Common myeloid progenitor, CD34-positive (primary cell): ENCODE measurements around the gene CEBPG.

Experiments
- CTCF ChIA-PET: fragments of 350-600 bp; sonication (Branson Sonifier 250); formaldehyde crosslinking; loops from one replicate; lab custom pipeline; 2021; ENCODE audit warnings: antibody characterized with exemption; lab: Charles Lee
- POLR2A ChIA-PET: fragments of 350-600 bp; sonication (Branson Sonifier 250); formaldehyde crosslinking; loops from one replicate; lab custom pipeline; 2021; ENCODE audit warnings: antibody characterized with exemption; lab: Charles Lee
- DNase-seq, 3 donors: peaks; one replicate each; pipeline versions ENCODE4 v3.0.0 to v3.0.0-alpha.2; 2013
- H3K27ac ChIP-seq, 2 experiments: 1 replicate in 1 of 2; 2 replicates in 1 of 2; pipeline ENCODE4 v1.7.0; 2013; ENCODE audit warnings: inconsistent platforms in 2 of 2, low read length in 2 of 2, mild to moderate bottlenecking in 2 of 2, low read depth in 1 of 2, moderate library complexity in 1 of 2; ENCODE audit not compliant: severe bottlenecking in 2 of 2, insufficient read depth in 1 of 2, poor library complexity in 1 of 2
- H3K27me3 ChIP-seq, 5 experiments: replicated peaks in 2 of 5; 1 replicate in 3 of 5; 2 replicates in 2 of 5; pipeline versions ENCODE4 v1.6.1 to v1.7.0; 2013; ENCODE audit warnings: low read length in 4 of 5, mild to moderate bottlenecking in 2 of 5, moderate library complexity in 2 of 5, inconsistent platforms in 1 of 5; ENCODE audit not compliant: insufficient read depth in 5 of 5, control insufficient read depth in 4 of 5
- H3K36me3 ChIP-seq, 4 experiments: 1 replicate in 2 of 4; 2 replicates in 2 of 4; pipeline versions ENCODE4 v1.6.1 to v1.7.0; 2013; ENCODE audit warnings: low read length in 3 of 4, control low read depth in 1 of 4, mild to moderate bottlenecking in 1 of 4; ENCODE audit not compliant: control insufficient read depth in 4 of 4, insufficient read depth in 4 of 4
- H3K4me1 ChIP-seq, 4 experiments: 1 replicate in 3 of 4; 2 replicates in 1 of 4; pipeline versions ENCODE4 v1.6.1 to v1.7.1; 2013; ENCODE audit warnings: low read length in 3 of 4, mild to moderate bottlenecking in 3 of 4, control low read depth in 1 of 4, inconsistent platforms in 1 of 4, moderate library complexity in 1 of 4; ENCODE audit not compliant: control insufficient read depth in 4 of 4, insufficient read depth in 4 of 4; ENCODE audit errors: control extremely low read depth in 1 of 4
- H3K4me3 ChIP-seq, 7 experiments: 1 replicate in 4 of 7; 2 replicates in 3 of 7; pipeline versions ENCODE4 v1.5.1 to v1.7.0; 2013; ENCODE audit warnings: mild to moderate bottlenecking in 7 of 7, low read length in 6 of 7, moderate library complexity in 6 of 7, inconsistent platforms in 2 of 7, low read depth in 2 of 7, control low read depth in 1 of 7; ENCODE audit not compliant: insufficient read depth in 4 of 7, control insufficient read depth in 1 of 7; ENCODE audit errors: extremely low read depth in 1 of 7
- H3K9me3 ChIP-seq, 5 experiments: 1 replicate in 4 of 5; 2 replicates in 1 of 5; pipeline versions ENCODE4 v1.6.1 to v1.7.1; 2013; ENCODE audit warnings: low read length in 4 of 5, mild to moderate bottlenecking in 2 of 5, inconsistent platforms in 1 of 5, low read depth in 1 of 5, moderate library complexity in 1 of 5; ENCODE audit not compliant: control insufficient read depth in 4 of 5, insufficient read depth in 2 of 5; ENCODE audit errors: control extremely low read depth in 1 of 5
- WGBS: methylation state at CpG from one replicate; pipeline ENCODE4 v1.1.5; 2013; ENCODE audit not compliant: insufficient coverage; 5-methylcytosine and 5-hydroxymethylcytosine counted together

CEBPG gene

DNA sequence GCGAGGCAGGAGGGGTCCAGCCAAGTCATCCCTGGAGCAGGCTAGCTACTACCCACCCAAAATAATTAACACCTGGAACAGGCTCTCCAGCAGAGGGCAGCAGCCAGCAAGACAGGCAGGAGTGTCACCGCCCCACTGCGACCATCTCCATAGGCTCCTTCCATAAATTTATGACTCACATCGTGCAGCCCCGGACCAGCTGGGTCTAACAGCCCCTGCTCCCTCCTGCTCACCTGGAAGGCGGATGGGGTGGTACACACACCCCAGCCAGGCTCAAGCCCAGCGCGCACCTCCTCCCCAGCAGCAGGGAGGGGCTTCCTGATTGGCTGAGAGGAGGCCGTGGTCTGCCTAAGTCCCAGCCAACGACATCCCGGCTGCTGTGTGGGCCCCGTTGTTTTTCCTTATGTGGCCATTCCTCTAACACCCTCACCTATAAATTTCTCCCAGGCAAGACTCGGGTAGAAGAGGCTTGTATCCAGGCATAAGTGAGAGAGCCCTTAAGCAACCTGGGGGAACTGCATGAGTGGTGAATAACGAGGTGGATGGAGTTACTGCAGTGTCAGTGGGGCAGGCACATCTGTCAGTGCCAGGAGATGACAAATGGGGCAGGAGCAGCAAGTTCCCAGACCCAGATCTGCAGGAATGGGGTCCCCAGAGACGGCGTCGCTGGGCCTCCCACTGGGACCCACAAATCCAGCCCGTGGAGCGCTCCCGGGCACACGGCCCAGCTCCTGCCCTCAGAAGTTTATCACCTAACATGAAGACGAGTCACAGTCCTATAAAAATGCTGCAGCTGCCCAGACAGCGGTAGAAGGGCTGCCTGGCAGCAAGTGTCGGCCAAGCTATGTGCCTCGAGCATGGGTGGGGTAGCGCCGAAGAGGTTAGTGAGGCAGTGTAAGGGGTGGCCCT lies 43.1 kb downstream of the CEBPG start:
- H3K4me3 ChIP-seq = peak overlapping the region in 3 of 7 experiments; percentile 33 to 68 (median 46)
- H3K36me3 ChIP-seq = no peaks in the 10 kb centered on the region
- DNase-seq = peak; percentile 73 to 90 (median 88)
- H3K27me3 ChIP-seq = no peaks in the 10 kb centered on the region
- H3K27ac ChIP-seq = no peak overlapping the region
- WGBS = 67% methylated on average over 19 of the region's 27 CpGs
- ChIA-PET CTCF (interaction anchor here (0.6 to 3.5 kb wide), 19 partner anchors 10 to 680 kb away, joined by 3 to 19 read pairs (median 4); no protein-coding TSS in a partner anchor), POLR2A (no interaction called here)
- no peaks in the 10 kb centered on the region for H3K9me3 ChIP-seq
- peaks cover 0 to 5% (median 4%) of the 10 kb centered on the region in 4 experiments for H3K4me1 ChIP-seq

DNA sequence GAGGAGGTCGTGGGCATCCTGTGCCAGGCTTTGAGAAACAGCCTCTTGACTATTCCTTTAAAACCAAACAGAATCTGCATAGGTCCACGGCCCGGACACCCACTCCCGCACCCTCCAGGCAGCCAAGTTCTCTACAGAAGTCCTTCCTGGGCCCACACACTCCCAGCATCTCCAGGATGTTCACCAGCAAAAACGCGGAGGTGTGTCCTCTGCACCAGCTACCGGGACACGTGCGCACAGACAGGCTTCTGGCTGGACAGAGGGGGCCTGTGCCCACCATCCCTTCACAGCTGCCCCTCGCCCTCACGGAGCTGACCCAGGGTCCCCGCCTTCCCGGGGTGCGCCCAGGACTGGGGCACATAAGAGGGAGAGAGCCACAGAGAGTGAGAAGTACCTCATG lies 44.2 kb downstream of the CEBPG start:
- Histone ChIP-seq H3K4me3 (no peak overlapping the region), H3K27me3 (no peaks in the 10 kb centered on the region), H3K4me1 (peaks cover 0 to 5% (median 4%) of the 10 kb centered on the region in 4 experiments), H3K36me3 (no peaks in the 10 kb centered on the region), H3K27ac (no peak overlapping the region), H3K9me3 (no peaks in the 10 kb centered on the region)
- DNase-seq = no peak
- WGBS = 98% methylated on average over 9 of the region's 14 CpGs
- ChIA-PET POLR2A (no interaction called here), CTCF (interaction anchor here (0.8 to 3.5 kb wide), 9 partner anchors 8 to 489 kb away, joined by 3 to 19 read pairs (median 4); no protein-coding TSS in a partner anchor)

DNA sequence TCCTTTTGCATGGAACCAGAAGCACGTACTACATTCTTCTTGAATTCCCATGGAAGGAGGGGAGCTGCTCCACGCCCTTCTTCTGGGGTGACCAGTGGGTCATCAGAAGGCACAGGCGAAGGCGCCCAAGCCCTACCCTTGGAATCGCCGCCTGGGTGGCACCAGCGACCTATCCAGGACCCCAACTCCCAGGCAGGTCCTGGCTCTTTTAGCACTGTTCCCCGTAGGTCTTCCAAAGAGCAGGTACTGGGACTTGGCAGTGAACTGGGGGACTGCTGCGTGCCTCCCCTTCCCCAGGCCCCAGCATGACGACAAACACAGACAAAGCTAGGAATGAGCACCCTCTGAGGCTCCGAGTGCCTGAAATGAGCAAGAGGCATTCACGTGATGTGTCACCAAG lies 45.0 kb downstream of the CEBPG start:
- H3K9me3 ChIP-seq = no peaks in the 10 kb centered on the region
- no peaks in the 10 kb centered on the region for H3K27me3 ChIP-seq
- ChIA-PET POLR2A (no interaction called here), CTCF (interaction anchor here (1.5 to 3.5 kb wide), 2 partner anchors 9 to 352 kb away, joined by 4 to 19 read pairs; no protein-coding TSS in a partner anchor)
- H3K36me3 ChIP-seq = no peaks in the 10 kb centered on the region
- peaks cover 0 to 5% (median 4%) of the 10 kb centered on the region in 4 experiments for H3K4me1 ChIP-seq
- H3K27ac ChIP-seq = no peak overlapping the region
- no peak overlapping the region for H3K4me3 ChIP-seq
- no peak for DNase-seq
- WGBS = 98% methylated on average over 9 of the region's 12 CpGs

DNA sequence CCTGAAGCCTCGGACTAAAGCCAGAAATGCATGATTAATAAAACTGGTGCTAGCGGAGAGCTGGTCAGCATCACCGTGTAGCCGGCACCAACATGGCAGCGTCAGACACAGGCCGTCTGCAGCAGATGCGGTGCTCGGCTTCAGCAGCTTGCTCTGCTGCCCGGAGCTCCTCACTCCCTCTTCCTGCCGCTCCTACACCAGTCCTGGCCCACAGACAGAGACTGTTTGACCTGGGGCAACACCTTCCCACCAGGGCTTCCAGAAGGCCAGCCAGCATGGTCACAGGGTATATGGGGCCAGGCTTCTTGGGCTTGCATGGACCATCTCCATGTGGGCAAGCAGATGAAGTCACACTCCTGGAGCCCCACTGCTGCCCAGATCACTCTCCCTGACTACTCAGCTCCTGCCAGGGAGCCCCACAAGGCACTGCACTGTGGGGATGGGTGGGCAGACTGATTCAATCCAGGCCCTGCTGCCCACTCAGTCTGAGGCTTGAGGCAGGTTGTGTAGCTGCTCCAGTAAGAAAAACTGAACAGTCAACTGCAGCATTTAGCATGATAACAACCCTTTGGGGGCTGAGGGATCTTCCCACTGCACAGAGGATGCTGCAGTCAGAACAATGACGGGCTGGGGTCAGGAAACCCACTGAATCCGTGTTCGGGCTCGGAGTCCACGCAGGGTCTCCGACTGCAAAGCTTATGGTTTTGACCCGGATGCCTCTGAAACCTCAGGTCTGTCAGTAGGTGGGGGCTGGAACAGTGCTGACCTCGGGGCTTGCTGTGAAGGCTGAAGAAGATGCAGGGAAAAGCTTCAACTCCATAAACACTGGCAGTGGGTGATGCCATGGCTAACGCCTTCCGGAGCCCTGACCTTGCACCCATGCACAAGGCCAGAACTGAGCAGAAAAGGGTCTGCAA lies 45.6 kb downstream of the CEBPG start:
- Histone ChIP-seq H3K27me3 (no peaks in the 10 kb centered on the region), H3K27ac (no peak overlapping the region), H3K4me1 (peaks cover 0 to 5% (median 4%) of the 10 kb centered on the region in 4 experiments), H3K4me3 (no peak overlapping the region), H3K9me3 (no peaks in the 10 kb centered on the region), H3K36me3 (no peaks in the 10 kb centered on the region)
- ChIA-PET POLR2A (no interaction called here), CTCF (interaction anchor here (1.0 to 1.6 kb wide), 4 partner anchors 9 to 351 kb away, joined by 3 to 5 read pairs (median 4); no protein-coding TSS in a partner anchor)
- no peak for DNase-seq
- 97% methylated on average over 20 of the region's 20 CpGs for WGBS

DNA sequence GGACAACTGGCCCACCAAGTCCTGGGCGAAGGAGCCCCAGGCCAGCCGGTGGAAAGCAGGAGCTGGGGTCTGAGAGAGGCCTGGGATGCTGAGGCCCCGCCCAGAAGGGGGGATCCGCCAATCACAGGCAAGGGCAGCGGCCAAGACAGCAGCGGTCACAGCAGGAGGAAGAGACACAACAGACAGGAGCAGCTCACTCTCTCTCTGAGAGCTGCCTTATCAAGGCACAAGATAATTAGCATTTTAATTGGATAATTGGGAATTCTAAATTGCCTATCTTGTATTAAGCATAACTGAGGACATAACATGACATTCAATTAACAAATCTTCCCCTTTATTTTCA lies 46.2 kb downstream of the CEBPG start:
- Histone ChIP-seq H3K9me3 (no peaks in the 10 kb centered on the region), H3K36me3 (no peaks in the 10 kb centered on the region), H3K27me3 (no peaks in the 10 kb centered on the region), H3K4me3 (no peak overlapping the region), H3K4me1 (peaks cover 0 to 5% (median 4%) of the 10 kb centered on the region in 4 experiments), H3K27ac (no peak overlapping the region)
- POLR2A ChIA-PET = no interaction called here
- DNase-seq = no peak
- CTCF ChIA-PET = interaction anchor here (1.0 to 1.6 kb wide), 3 partner anchors 11 to 351 kb away, joined by 3 to 5 read pairs (median 3); no protein-coding TSS in a partner anchor
- 90% methylated on average over 6 of the region's 6 CpGs for WGBS

DNA sequence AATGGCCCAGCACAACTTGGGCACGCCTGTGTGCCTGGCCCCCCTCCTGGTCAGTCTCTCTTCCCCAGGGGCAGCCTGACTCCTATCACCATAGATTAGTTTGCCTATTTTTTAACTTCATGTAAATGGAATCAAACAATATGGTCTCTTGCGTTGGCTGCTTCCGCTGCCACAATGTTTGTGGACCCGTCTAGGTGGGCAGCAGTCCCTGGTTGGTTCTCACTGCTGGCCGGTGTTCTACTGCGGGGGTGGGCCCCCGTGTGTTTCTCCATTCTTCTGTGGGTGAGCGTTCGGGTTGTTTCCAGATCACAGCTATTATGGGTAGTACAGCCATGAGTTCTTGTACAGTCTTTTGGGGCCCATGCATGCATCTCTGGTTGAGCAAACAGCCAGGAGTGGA lies 47.3 kb downstream of the CEBPG start:
- Histone ChIP-seq H3K9me3 (no peaks in the 10 kb centered on the region), H3K36me3 (no peaks in the 10 kb centered on the region), H3K4me3 (no peak overlapping the region), H3K4me1 (peaks cover 0 to 5% (median 4%) of the 10 kb centered on the region in 4 experiments), H3K27me3 (no peaks in the 10 kb centered on the region), H3K27ac (no peak overlapping the region)
- DNase-seq = no peak
- ChIA-PET POLR2A (no interaction called here), CTCF (interaction anchor here (1.6 kb wide), 1 partner anchor 12 kb away, joined by 3 read pairs; no protein-coding TSS in a partner anchor)
- WGBS = 98% methylated on average over 8 of the region's 9 CpGs
